Lung (tissue), 16 donors: Measurements from ENCODE around the gene OST4. TPM values are rescaled to one million over a fixed set of nuclear protein-coding genes. Genes with fewer than 3 reads are reported as not detected.
"Not testable (repeated sequence)": the region's sequence is repeated elsewhere in the genome, so short reads cannot be mapped to it uniquely, and the experiment has no call there.

Experiments
- ATAC-seq: fragments of 200-7000 bp; cut with Tn5 transposase; one replicate; pipeline ENCODE4 v1.9.1; 2020; ENCODE audit warnings: moderate number of reproducible peaks; ENCODE audit not compliant: insufficient read depth, low FRiP score
- DNase-seq, 3 donors: peaks; one replicate each; pipeline ENCODE4 v3.0.0-alpha.2; 2013 to 2017
- H3K27ac ChIP-seq, 2 donors: one replicate each; pipeline ENCODE4 v1.5.1; 2013; ENCODE audit warnings: mild to moderate bottlenecking in 2 of 2, moderate library complexity in 2 of 2, control low read depth in 1 of 2, inconsistent platforms in 1 of 2, low read depth in 1 of 2, low read length in 1 of 2
- H3K27me3 ChIP-seq, 3 donors: one replicate each; pipeline ENCODE4 v1.5.1; 2013; ENCODE audit warnings: low read length in 2 of 3; ENCODE audit not compliant: control insufficient read depth in 3 of 3, insufficient read depth in 3 of 3
- H3K36me3 ChIP-seq, 4 donors: one replicate each; pipeline ENCODE4 v1.5.1; 2013; ENCODE audit warnings: low read length in 4 of 4, mild to moderate bottlenecking in 1 of 4, moderate library complexity in 1 of 4; ENCODE audit not compliant: control insufficient read depth in 4 of 4, insufficient read depth in 4 of 4
- H3K4me1 ChIP-seq, 5 donors: one replicate each; pipeline ENCODE4 v1.5.1; 2013; ENCODE audit warnings: low read length in 5 of 5, mild to moderate bottlenecking in 2 of 5, moderate library complexity in 1 of 5; ENCODE audit not compliant: control insufficient read depth in 5 of 5, insufficient read depth in 5 of 5
- H3K4me3 ChIP-seq: one replicate; pipeline ENCODE4 v1.5.1; 2013; ENCODE audit warnings: mild to moderate bottlenecking, control low read depth, moderate library complexity
- H3K9ac ChIP-seq, 2 donors: one replicate each; pipeline ENCODE4 v1.5.1; 2013; ENCODE audit warnings: low read length in 2 of 2, control low read depth in 1 of 2; ENCODE audit not compliant: insufficient read depth in 1 of 2
- H3K9me3 ChIP-seq, 4 donors: one replicate each; pipeline ENCODE4 v1.5.1; 2013; ENCODE audit warnings: low read length in 3 of 4, mild to moderate bottlenecking in 1 of 4, moderate library complexity in 1 of 4; ENCODE audit not compliant: control insufficient read depth in 4 of 4, insufficient read depth in 3 of 4
- CTCF ChIP-seq: IDR thresholded peaks from 2 replicates; pipeline ENCODE4 v1.5.1; 2012; ENCODE audit warnings: mild to moderate bottlenecking; ENCODE audit errors: control extremely low read depth, extremely low read depth
- WGBS, 2 donors: extraction: QIAGEN DNeasy Blood & Tissue Kit; methylation state at CpG; one replicate each; pipeline ENCODE4 v1.1.7; 2013; 5-methylcytosine and 5-hydroxymethylcytosine counted together
- long read RNA-seq, 5 donors: transcript quantifications; one replicate each; lab custom pipeline, GENCODE V29; 2026
- polyA plus RNA-seq, 2 donors: library from polyadenylated mRNA; stranded (reverse); fragments of 200-250 nt; gene quantifications; one replicate each; pipeline ENCODE4 v1.2.1, GENCODE V29; 2013
- total RNA-seq, 2 donors: library from RNA; depleted of rRNA in 1 of 2; stranded (reverse); fragments of >200 nt in 1 of 2; gene quantifications; one replicate each; pipeline ENCODE4 v1.2.1, GENCODE V29; 2014 to 2021
- donor health status: control.
- donor health status: control.
- donor health status: Bipolar disorder and iron deficiency.
- donor health status: healthy.
- donor health status: DM: yes; HTN: yes; CAD: no.

OST4 gene
- total RNA-seq = 100 to 1,000 TPM; 164 to 238 TPM
- polyA plus RNA-seq = 100 to 1,000 TPM; 379 to 577 TPM
- long read RNA-seq, donor 1, transcript OST4-203 (3 exons, 561 nt) = major isoform, 378 of 465 reads
- long read RNA-seq, donor 1, transcript OST4-201 (2 exons, 559 nt) = minor isoform, 77 of 465 reads
- long read RNA-seq, donor 1, partial matches to known transcripts = 5 of 465 reads
- long read RNA-seq, donor 1, other reads (novel, unspliced or antisense) = 5 of 465 reads
- long read RNA-seq, donor 2, transcript OST4-201 (2 exons, 559 nt) = minor isoform, 50 of 230 reads
- long read RNA-seq, donor 2, transcript OST4-203 (3 exons, 561 nt) = major isoform, 180 of 230 reads
- long read RNA-seq, donor 2, partial matches to known transcripts = 0 of 230 reads
- long read RNA-seq, donor 2, other reads (novel, unspliced or antisense) = 0 of 230 reads
- long read RNA-seq, donor 3, transcript OST4-201 (2 exons, 559 nt) = minor isoform, 51 of 275 reads
- long read RNA-seq, donor 3, transcript OST4-203 (3 exons, 561 nt) = major isoform, 224 of 275 reads
- long read RNA-seq, donor 3, partial matches to known transcripts = 0 of 275 reads
- long read RNA-seq, donor 3, other reads (novel, unspliced or antisense) = 0 of 275 reads
- long read RNA-seq, donor 4, transcript OST4-203 (3 exons, 561 nt) = major isoform, 191 of 241 reads
- long read RNA-seq, donor 4, transcript OST4-201 (2 exons, 559 nt) = minor isoform, 50 of 241 reads
- long read RNA-seq, donor 4, partial matches to known transcripts = 0 of 241 reads
- long read RNA-seq, donor 4, other reads (novel, unspliced or antisense) = 0 of 241 reads
- long read RNA-seq, donor 5, transcript OST4-203 (3 exons, 561 nt) = major isoform, 449 of 541 reads
- long read RNA-seq, donor 5, transcript OST4-201 (2 exons, 559 nt) = minor isoform, 82 of 541 reads
- long read RNA-seq, donor 5, partial matches to known transcripts = 9 of 541 reads
- long read RNA-seq, donor 5, other reads (novel, unspliced or antisense) = 0 of 541 reads

- DNase-seq (peak; percentile 96 to 98 (median 97)), ATAC-seq (peak; percentile 99)
- H3K4me1 ChIP-seq = peaks cover 11 to 62% (median 39%) of the 10 kb centered on the region in 5 donors
- TF ChIP-seq CTCF = no peak
- H3K27ac ChIP-seq = peak within 1 kb of the TSS; percentile 95 to 98
- 0 to 1% methylated on average over 53 to 86 of the region's 86 CpGs for WGBS, 2 donors
- H3K27me3 ChIP-seq = no peaks in the 10 kb centered on the region
- H3K4me3 ChIP-seq = peak within 1 kb of the TSS; percentile 84
- H3K9ac ChIP-seq = peak within 1 kb of the TSS; percentile 61 to 90
- no peaks in the 10 kb centered on the region for H3K9me3 ChIP-seq
- H3K36me3 ChIP-seq = peaks cover 7 to 28% (median 24%) of the 10 kb centered on the region in 4 donors
These were observed at the start of gene OST4 for GRCh38 chr2:27071277-27071989. Gene OST4 (minus strand): TSS chr2:27071654.

- ATAC-seq, H3K4me3 ChIP-seq, DNase-seq, H3K36me3 ChIP-seq, H3K9me3 ChIP-seq, H3K9ac ChIP-seq, H3K27ac ChIP-seq: not testable (repeated sequence)
- WGBS, 2 donors = 77 to 88% methylated on average over 8 of the region's 8 CpGs
- peaks cover 0 to 16% (median 4%) of the 10 kb centered on the region in 5 donors for H3K4me1 ChIP-seq
- peaks cover 0 to 39% (median 39%) of the 10 kb centered on the region in 3 donors for H3K27me3 ChIP-seq
These were observed 47.8 kb upstream of the OST4 start for GRCh38 chr2:27119330-27119670.

GRCh38 chr2:27118525-27119329 lies 47.3 kb upstream of the OST4 start, which contains the start of gene CGREF1:
Gene CGREF1 (minus strand): TSS chr2:27119128. CDS start chr2:27104366, 14,762 bp downstream.
- no peak for TF ChIP-seq CTCF

More at GRCh38 chr2:27118525-27119329, 47.3 kb upstream of the OST4 start, which contains the start of gene CGREF1:
- no peak for ATAC-seq
- no peak for DNase-seq
- no peak within 1 kb of the TSS for H3K9ac ChIP-seq
- 3 to 5% methylated on average over 67 to 84 of the region's 84 CpGs for WGBS, 2 donors
- no peak within 1 kb of the TSS for H3K27ac ChIP-seq
- H3K36me3 ChIP-seq = no peaks in the 10 kb centered on the region
- peaks cover 0 to 39% (median 39%) of the 10 kb centered on the region in 3 donors for H3K27me3 ChIP-seq
- H3K4me1 ChIP-seq = peaks cover 0 to 13% (median 4%) of the 10 kb centered on the region in 5 donors
- peak within 1 kb of the TSS; percentile 20 for H3K4me3 ChIP-seq
- H3K9me3 ChIP-seq = peaks cover 0 to 2% (median 0%) of the 10 kb centered on the region in 4 donors
